Measurements from ENCODE around the gene PIM3. TPM values are rescaled to one million over a fixed set of nuclear protein-coding genes. Genes with fewer than 3 reads are reported as not detected.

The PIM3 gene
- total and polyA plus RNA-seq, 10 of the 15 experiments (the other 5 are each of a cell fraction or from before 2014, with no cell fraction given) = 0.31 to 60.8 (median 12.4) TPM

GRCh38 chr22:49923445-49923844 is 37.1 kb upstream of the PIM3 start (continued):
- no peak for TF ChIP-seq RFX5 (IDR thresholded peaks at IDR 0.05; ENCODE audit: low read depth, low read length)
- peak; percentile 21; the same call in 1 of the 2 replicates for TF ChIP-seq RAD21 (IDR thresholded peaks at IDR 0.05; ENCODE audit: insufficient read depth, low read depth, low read length)
- no peak for TF ChIP-seq USF1 (IDR thresholded peaks at IDR 0.05; ENCODE audit: borderline replicate concordance, extremely low read length, insufficient read depth, low read depth, low read length)
- TF ChIP-seq, protein P1, sequence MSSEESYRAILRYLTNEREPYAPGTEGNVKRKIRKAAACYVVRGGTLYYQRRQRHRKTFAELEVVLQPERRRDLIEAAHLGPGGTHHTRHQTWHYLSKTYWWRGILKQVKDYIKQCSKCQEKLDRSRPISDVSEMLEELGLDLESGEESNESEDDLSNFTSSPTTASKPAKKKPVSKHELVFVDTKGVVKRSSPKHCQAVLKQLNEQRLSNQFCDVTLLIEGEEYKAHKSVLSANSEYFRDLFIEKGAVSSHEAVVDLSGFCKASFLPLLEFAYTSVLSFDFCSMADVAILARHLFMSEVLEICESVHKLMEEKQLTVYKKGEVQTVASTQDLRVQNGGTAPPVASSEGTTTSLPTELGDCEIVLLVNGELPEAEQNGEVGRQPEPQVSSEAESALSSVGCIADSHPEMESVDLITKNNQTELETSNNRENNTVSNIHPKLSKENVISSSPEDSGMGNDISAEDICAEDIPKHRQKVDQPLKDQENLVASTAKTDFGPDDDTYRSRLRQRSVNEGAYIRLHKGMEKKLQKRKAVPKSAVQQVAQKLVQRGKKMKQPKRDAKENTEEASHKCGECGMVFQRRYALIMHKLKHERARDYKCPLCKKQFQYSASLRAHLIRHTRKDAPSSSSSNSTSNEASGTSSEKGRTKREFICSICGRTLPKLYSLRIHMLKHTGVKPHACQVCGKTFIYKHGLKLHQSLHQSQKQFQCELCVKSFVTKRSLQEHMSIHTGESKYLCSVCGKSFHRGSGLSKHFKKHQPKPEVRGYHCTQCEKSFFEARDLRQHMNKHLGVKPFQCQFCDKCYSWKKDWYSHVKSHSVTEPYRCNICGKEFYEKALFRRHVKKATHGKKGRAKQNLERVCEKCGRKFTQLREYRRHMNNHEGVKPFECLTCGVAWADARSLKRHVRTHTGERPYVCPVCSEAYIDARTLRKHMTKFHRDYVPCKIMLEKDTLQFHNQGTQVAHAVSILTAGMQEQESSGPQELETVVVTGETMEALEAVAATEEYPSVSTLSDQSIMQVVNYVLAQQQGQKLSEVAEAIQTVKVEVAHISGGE (CRISPR knock-in tag; IDR thresholded peaks at IDR 0.05) = no peak
- TF ChIP-seq BCL3 (IDR thresholded peaks at IDR 0.05; ENCODE audit: borderline replicate concordance, insufficient read depth, low read depth, low read length, poor library complexity, severe bottlenecking) = peak; percentile 25
- 0 out of 2 replicates have a peak, but pooled peaks have one; percentile 71 for TF ChIP-seq TCF12 (IDR thresholded peaks at IDR 0.05; ENCODE audit: low read depth, low read length)
- TF ChIP-seq SREBF1 (IDR thresholded peaks at IDR 0.05; ENCODE audit: low read length) = no peak
- peak; percentile 72 to 90 for TF ChIP-seq EGR1 (IDR thresholded peaks at IDR 0.05; ENCODE audit: borderline replicate concordance in 1 of 2, low read depth in 2 of 2, low read length in 2 of 2)
- TF ChIP-seq ATF7 (IDR thresholded peaks at IDR 0.05; ENCODE audit: low read depth) = peak; percentile 86
- TF ChIP-seq, protein P2, sequence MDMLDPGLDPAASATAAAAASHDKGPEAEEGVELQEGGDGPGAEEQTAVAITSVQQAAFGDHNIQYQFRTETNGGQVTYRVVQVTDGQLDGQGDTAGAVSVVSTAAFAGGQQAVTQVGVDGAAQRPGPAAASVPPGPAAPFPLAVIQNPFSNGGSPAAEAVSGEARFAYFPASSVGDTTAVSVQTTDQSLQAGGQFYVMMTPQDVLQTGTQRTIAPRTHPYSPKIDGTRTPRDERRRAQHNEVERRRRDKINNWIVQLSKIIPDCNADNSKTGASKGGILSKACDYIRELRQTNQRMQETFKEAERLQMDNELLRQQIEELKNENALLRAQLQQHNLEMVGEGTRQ (IDR thresholded peaks at IDR 0.05; ENCODE audit: borderline replicate concordance, low read depth, low read length) = no peak
- TF ChIP-seq CTCF (IDR thresholded peaks at IDR 0.05 in 2 of 3, conservative IDR thresholded peaks at IDR 0.05 in 1 of 3; ENCODE audit: control insufficient read depth in 2 of 3, extremely low read depth in 1 of 3, insufficient read depth in 1 of 3, low read depth in 3 of 3, low read length in 3 of 3) = peak; percentile 40 to 54 (median 51)
- TF ChIP-seq FOS (IDR thresholded peaks at IDR 0.05; ENCODE audit: borderline replicate concordance, extremely low read depth, insufficient read length) = no peak
- peak; percentile 62; the same call in 1 of the 2 replicates for TF ChIP-seq MTA2 (IDR thresholded peaks at IDR 0.05; ENCODE audit: low read depth)
- peak; percentile 28; the same call in 1 of the 2 replicates for TF ChIP-seq DPF2 (IDR thresholded peaks at IDR 0.05)
- TF ChIP-seq, protein P3, sequence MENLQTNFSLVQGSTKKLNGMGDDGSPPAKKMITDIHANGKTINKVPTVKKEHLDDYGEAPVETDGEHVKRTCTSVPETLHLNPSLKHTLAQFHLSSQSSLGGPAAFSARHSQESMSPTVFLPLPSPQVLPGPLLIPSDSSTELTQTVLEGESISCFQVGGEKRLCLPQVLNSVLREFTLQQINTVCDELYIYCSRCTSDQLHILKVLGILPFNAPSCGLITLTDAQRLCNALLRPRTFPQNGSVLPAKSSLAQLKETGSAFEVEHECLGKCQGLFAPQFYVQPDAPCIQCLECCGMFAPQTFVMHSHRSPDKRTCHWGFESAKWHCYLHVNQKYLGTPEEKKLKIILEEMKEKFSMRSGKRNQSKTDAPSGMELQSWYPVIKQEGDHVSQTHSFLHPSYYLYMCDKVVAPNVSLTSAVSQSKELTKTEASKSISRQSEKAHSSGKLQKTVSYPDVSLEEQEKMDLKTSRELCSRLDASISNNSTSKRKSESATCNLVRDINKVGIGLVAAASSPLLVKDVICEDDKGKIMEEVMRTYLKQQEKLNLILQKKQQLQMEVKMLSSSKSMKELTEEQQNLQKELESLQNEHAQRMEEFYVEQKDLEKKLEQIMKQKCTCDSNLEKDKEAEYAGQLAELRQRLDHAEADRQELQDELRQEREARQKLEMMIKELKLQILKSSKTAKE (IDR thresholded peaks at IDR 0.05; ENCODE audit: low read depth, poor library complexity, severe bottlenecking) = peak; percentile 29
- TF ChIP-seq IKZF1 (conservative IDR thresholded peaks at IDR 0.05) = peak; percentile 46
